PFSK-1 (cell line): ENCODE measurements around the gene PCCA.

Experiments used
- FOXP2 ChIP-seq: optimal IDR thresholded peaks from 2 replicates; pipeline ENCODE3; 2011; ENCODE audit warnings: borderline replicate concordance, control low read depth, inconsistent platforms; ENCODE audit not compliant: insufficient read depth; ENCODE audit errors: extremely low read length, extremely low read depth
- POLR2AphosphoS5 ChIP-seq: IDR thresholded peaks from 2 replicates; pipeline ENCODE4 v1.6.1; 2012; ENCODE audit warnings: low read depth, mild to moderate bottlenecking, control low read depth, low read length, moderate library complexity
- SIN3A ChIP-seq: IDR thresholded peaks from 2 replicates; pipeline ENCODE4 v1.6.1; 2012; ENCODE audit warnings: mild to moderate bottlenecking, low read length, moderate library complexity, borderline replicate concordance; ENCODE audit not compliant: insufficient read depth
- TAF1 ChIP-seq: IDR thresholded peaks from 2 replicates; pipeline ENCODE4 v1.6.1; 2012; ENCODE audit warnings: low read length, control low read depth, borderline replicate concordance; ENCODE audit not compliant: insufficient read depth
- TF ChIP-seq, protein P1 (sequence below), 2 experiments: IDR thresholded peaks; 2 replicates each; pipeline versions ENCODE4 v1.6.1 to v1.8.0; 2011 to 2012; ENCODE audit warnings: low read depth in 2 of 2, low read length in 2 of 2, control low read depth in 1 of 2, inconsistent platforms in 1 of 2, mild to moderate bottlenecking in 1 of 2, moderate library complexity in 1 of 2; ENCODE audit not compliant: insufficient read depth in 1 of 2

Gene PCCA

DNA sequence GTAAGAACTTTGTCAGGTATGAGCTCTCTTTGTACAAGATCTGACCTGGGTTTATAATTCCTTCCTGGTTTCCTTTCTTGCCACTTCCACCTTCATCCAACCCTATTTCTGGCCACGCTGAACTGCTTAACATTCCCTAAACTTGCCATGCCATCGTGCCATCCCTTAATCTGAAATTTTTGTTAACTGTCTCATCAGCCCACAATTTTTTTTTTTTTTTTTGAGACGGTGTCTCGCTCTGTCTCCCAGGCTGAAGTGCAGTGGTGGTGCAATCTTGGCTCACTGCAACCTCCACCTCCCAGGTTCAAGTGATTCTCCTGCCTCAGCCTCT is 355.1 kb downstream of the PCCA start:
- TF ChIP-seq FOXP2 (no peak), TAF1 (no peak), POLR2AphosphoS5 (no peak), SIN3A (no peak)
- TF ChIP-seq, protein P1, sequence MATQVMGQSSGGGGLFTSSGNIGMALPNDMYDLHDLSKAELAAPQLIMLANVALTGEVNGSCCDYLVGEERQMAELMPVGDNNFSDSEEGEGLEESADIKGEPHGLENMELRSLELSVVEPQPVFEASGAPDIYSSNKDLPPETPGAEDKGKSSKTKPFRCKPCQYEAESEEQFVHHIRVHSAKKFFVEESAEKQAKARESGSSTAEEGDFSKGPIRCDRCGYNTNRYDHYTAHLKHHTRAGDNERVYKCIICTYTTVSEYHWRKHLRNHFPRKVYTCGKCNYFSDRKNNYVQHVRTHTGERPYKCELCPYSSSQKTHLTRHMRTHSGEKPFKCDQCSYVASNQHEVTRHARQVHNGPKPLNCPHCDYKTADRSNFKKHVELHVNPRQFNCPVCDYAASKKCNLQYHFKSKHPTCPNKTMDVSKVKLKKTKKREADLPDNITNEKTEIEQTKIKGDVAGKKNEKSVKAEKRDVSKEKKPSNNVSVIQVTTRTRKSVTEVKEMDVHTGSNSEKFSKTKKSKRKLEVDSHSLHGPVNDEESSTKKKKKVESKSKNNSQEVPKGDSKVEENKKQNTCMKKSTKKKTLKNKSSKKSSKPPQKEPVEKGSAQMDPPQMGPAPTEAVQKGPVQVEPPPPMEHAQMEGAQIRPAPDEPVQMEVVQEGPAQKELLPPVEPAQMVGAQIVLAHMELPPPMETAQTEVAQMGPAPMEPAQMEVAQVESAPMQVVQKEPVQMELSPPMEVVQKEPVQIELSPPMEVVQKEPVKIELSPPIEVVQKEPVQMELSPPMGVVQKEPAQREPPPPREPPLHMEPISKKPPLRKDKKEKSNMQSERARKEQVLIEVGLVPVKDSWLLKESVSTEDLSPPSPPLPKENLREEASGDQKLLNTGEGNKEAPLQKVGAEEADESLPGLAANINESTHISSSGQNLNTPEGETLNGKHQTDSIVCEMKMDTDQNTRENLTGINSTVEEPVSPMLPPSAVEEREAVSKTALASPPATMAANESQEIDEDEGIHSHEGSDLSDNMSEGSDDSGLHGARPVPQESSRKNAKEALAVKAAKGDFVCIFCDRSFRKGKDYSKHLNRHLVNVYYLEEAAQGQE (IDR thresholded peaks at IDR 0.05; ENCODE audit: insufficient read depth in 1 of 2, low read depth in 2 of 2, low read length in 2 of 2), result no peak

DNA sequence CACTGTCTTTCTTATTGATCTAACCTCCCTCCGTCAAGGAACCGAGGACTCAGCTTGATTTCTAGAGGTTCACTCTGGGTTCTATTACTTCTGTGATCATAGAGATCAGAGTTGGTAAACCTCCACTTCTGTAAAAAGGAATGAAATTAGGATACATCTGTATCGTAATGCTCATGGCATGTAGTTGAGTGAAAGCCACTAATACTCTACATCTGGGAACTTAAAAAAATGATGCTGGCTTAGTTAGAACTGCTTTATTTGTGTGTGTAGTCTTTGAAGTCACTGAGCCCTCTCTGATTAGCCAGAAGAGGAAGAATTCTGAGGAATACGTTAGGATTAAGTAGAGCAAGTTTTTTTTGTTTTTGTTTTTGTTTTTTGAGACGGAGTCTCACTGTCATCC is 358.9 kb downstream of the PCCA start:
- TF ChIP-seq POLR2AphosphoS5 (no peak), FOXP2 (no peak), TAF1 (no peak), SIN3A (no peak)
- TF ChIP-seq, protein P1 (IDR thresholded peaks at IDR 0.05; ENCODE audit: insufficient read depth in 1 of 2, low read depth in 2 of 2, low read length in 2 of 2), result no peak

DNA sequence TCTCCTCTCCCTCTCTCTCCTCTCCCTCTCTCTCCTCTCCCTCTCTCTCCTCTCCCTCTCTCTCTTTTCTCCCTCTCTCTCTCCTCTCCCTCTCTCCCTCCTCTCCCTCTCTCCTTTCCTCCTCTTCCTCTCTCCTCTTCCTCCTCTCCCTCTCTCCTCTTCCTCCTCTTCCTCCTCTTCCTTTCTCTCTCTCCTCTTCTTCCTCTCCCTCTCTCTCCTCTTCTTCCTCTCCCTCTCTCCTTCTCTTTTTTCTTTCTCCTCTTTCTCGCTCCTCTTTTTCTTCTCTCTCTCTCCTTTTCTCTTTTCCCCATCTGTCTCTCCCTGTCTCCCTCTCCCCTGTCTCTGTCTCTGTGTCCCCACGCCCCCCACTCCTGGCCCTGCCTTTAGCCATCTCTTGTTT is 363.0 kb downstream of the PCCA start:
- TF ChIP-seq, protein P1 (IDR thresholded peaks at IDR 0.05; ENCODE audit: insufficient read depth in 1 of 2, low read depth in 2 of 2, low read length in 2 of 2), result no peak
- TF ChIP-seq POLR2AphosphoS5 (no peak), FOXP2 (no peak), TAF1 (no peak), SIN3A (no peak)

DNA sequence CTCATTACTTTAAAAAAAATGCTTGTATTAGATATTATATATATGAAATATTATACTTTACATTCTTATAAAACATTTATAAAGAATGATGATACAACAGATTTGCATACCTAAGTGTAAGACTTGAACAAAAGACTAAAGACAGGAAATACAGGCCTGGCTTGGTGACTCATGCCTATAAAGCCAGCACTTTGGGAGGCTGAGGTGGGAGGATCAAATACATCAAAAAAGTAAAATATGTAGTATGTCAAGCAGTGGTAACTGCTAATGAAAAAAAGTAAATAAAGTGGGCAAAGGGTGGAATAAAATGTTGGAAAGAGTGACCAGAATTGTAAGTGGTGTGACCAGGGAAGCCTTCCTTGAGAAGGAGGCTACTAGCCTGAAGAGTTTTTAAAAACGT is 366.0 kb downstream of the PCCA start:
- TF ChIP-seq POLR2AphosphoS5, result no peak
- TF ChIP-seq, protein P1 (IDR thresholded peaks at IDR 0.05; ENCODE audit: insufficient read depth in 1 of 2, low read depth in 2 of 2, low read length in 2 of 2), result no peak

DNA sequence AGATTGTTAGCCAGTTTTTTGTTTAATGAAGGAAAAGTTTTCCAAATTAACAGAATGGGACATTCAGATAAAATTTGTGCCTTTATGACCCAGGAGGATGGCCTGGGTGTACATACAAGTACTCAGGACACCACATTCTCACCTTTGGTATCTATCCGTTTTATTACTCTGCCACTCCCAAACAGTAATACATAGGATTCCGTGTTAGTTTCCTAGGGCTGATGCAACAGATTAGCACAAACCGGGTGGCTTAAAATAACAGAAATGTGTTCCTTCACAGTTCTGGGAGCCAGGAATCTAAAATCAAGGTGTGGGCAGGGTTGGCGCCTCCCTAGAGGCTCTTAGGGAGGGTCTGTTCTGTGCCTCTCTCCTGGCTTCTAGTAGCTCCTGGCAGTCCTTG is 369.8 kb downstream of the PCCA start:
- TF ChIP-seq SIN3A (no peak), FOXP2 (no peak), POLR2AphosphoS5 (no peak), TAF1 (no peak)
- TF ChIP-seq, protein P1 (IDR thresholded peaks at IDR 0.05; ENCODE audit: insufficient read depth in 1 of 2, low read depth in 2 of 2, low read length in 2 of 2), result no peak
